HEK293T (cell line): Measurements from ENCODE around the gene IPO9.

Experiments used
- BHLHE40 ChIP-seq: fragments of 450-650 bp; IDR thresholded peaks from 2 replicates; pipeline ENCODE4 v1.6.1; 2016; ENCODE audit warnings: mild to moderate bottlenecking, moderate library complexity, borderline replicate concordance
- CTBP1 ChIP-seq: fragments of 450-650 bp; IDR thresholded peaks from 2 replicates; pipeline ENCODE4 v1.6.1; 2016; ENCODE audit warnings: borderline replicate concordance
- FOXA1 ChIP-seq: fragments of 450-650 bp; IDR thresholded peaks from 2 replicates; pipeline ENCODE4 v1.6.1; 2016; ENCODE audit warnings: mild to moderate bottlenecking
- FOXM1 ChIP-seq: fragments of 450-650 bp; IDR thresholded peaks from 2 replicates; pipeline ENCODE4 v1.6.1; 2017; ENCODE audit warnings: mild to moderate bottlenecking, borderline replicate concordance
- HDGF ChIP-seq: fragments of 450-650 bp; IDR thresholded peaks from 2 replicates; pipeline ENCODE4 v1.6.1; 2017; ENCODE audit warnings: antibody characterized with exemption, borderline replicate concordance
- LEF1 ChIP-seq: fragments of 450-650 bp; IDR thresholded peaks from 2 replicates; pipeline ENCODE4 v1.6.1; 2017; ENCODE audit warnings: mild to moderate bottlenecking, borderline replicate concordance
- SUZ12 ChIP-seq: fragments of 450-650 bp; IDR thresholded peaks from 2 replicates; pipeline ENCODE4 v1.6.1; 2016; ENCODE audit warnings: mild to moderate bottlenecking
- TARDBP ChIP-seq: fragments of 450-650 bp; IDR thresholded peaks from 2 replicates; pipeline ENCODE4 v1.6.1; 2016

GRCh38 chr1:201895913-201896807, 67.2 kb downstream of the IPO9 start:
- TF ChIP-seq FOXM1, result no peak
- no peak for TF ChIP-seq TARDBP
- TF ChIP-seq FOXA1, result no peak
- no peak for TF ChIP-seq BHLHE40
- TF ChIP-seq LEF1, result no peak
- no peak for TF ChIP-seq CTBP1
- TF ChIP-seq HDGF, result no peak
- no peak for TF ChIP-seq SUZ12
